Measurements from ENCODE around the gene MTFP1.
"Not testable (repeated sequence)": the region's sequence is repeated elsewhere in the genome, so short reads cannot be mapped to it uniquely, and the experiment has no call there.

Gene MTFP1

DNA sequence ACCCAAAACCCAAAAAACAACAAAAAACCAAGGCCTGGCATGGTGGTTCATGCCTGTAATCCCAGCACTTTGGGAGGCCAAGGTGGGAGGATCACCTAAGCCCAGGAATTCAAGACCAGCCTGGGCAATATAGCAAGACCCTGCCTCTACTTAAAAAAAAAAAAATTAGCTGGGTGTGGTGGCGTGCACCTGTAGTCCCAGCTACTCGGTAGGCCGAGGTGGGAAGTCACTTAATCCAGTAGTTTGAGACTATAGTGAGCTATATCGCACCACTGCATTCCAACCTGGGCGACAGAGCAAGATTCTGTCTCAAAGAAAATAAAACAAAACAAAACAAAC, 22.8 kb upstream of the MTFP1 start:
- not testable (repeated sequence) for DNase-seq

DNA sequence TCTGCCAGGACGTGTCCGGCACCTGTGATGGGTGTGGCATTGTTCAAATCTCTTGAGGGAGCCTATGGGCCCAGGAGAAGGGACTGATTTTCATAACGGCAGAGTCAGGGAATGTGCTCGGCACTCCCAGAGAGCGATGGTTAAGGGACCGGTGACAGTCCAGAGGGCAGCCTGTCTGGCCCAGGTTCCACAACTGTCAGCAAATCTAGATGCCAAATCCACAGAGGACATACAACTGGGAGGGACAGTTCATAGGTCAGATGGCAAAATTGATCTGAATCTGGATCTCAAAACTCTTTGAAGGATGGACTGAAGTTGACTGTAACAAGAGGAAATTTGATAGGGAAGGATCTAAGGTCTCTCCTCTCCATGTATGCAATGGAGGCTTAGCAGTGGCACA, 21.3 kb upstream of the MTFP1 start:
- DNase-seq: no peak

DNA sequence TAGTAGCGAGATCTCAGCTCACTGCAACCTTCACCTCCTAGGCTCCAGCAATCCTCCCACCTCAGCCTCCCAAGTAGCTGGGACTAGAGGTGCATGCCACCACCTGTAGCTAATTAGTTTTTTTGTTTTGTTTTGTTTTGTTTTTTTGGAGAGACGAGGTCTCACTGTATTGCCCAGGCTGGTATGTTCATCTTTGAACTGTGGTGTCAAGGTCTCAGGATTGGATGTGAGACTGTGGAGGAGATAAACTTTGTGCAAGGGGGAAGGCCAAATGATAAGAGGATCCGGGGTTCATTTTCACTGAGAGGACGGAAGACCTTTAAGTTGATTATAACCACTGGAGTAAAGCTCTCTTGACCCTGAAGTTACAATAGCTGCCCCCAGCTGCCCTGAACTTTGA, 19.8 kb upstream of the MTFP1 start:
- no peak for DNase-seq

GRCh38 chr22:30406400-30406799, 19.2 kb upstream of the MTFP1 start:
- no peak for DNase-seq

GRCh38 chr22:30408388-30409102, 17.0 kb upstream of the MTFP1 start:
- no peak for DNase-seq

GRCh38 chr22:30411780-30412179, 13.8 kb upstream of the MTFP1 start:
- no peak for DNase-seq

- DNase-seq: no peak
Observed at GRCh38 chr22:30413001-30413400, 12.6 kb upstream of the MTFP1 start.

DNA sequence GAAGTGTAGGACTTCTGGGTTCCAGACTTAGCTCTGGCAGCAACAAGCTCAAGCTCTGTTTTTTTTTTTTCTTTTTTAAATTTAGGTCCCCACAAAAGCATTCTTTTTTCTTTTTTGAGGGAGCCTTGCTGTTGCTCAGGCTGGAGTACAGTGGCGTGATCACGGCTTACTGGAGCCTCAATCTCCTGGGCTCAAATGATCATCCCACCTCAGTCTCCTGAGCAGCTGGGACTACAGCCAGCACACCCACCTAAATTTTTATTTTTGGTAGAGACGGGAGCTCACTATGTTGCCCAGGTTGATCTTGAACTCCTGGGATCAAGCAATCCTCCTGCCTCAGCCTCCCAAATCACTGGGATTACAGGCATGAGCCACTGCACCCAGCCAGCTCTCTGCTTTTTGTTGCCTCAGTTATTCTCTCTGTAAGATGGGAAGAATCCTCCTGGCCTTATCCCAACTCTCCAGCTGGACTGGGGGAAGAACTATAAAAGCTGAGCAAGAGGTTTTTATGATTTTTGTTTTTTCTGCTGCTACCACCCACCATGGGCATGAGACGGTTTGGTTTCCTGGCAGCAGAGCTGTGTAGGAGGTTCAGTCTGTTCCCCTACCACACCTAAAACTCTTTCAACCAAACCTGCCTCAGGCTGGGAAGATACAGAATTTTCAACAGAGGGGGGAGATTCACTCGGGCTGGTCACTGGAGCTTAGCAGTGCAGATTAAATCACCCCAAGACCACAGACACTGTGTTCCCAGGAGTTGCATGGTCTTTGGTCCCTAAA, 11.6 kb upstream of the MTFP1 start:
- no peak for DNase-seq

- DNase-seq: no peak
Observed at GRCh38 chr22:30414525-30415047, 11.0 kb upstream of the MTFP1 start.

DNA sequence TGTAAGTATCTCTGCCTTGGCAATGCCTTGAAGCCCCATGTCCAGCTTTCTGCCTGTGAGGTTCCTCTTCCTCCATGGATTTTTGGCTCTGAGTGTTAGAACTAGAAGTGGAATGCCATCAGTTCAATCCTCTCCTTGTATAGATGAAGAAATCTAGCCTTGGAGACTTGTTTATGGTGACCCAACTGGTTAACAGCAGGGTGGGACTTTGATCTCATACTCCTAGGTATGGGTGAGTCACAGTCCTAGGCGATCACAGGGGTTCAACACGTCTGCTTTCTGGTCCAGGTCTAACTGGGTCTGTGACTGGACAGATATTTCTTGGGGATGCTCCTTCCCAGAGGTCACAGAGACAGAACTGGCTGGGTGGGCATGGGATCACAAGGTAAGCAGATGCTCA, 9.2 kb upstream of the MTFP1 start:
- no peak for DNase-seq

GRCh38 chr22:30416837-30417236, 8.7 kb upstream of the MTFP1 start:
- DNase-seq: no peak

DNA sequence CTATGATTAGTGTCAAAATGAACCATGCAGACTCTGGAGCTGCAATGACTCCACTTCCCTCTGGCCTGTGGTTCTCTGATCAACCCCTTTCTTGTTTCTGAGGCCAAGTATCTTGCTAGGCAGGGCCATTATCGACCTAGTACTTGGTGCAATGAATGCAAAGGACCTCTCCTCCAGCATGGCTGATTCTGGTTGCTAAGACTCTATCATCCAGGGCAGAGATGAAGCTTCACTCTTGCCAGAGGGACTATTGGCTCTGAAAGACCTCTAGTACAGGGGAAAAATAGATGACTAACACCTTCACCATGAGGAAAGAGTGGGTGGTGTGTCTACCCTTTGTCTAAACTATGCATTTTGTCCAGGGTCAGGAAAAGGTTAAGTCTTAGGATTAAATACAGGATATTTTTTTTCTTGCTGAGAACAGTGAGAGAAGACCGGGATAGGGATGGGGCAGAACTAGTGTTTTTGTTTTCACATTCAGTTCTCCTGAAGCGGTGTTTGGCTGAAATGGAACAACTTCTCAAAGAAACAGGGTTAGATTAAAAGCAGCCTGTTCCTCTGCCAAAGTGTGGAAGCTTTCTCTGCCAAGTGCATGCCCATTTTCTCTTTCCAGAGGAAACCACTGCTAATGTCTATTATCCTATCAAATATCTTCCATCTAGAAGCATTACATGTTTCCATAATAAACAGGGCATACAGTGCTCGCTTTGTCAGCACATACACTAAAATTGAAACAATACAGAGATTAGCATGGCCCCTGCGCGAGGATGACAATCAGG, 5.0 kb upstream of the MTFP1 start:
- DNase-seq: no peak

DNA sequence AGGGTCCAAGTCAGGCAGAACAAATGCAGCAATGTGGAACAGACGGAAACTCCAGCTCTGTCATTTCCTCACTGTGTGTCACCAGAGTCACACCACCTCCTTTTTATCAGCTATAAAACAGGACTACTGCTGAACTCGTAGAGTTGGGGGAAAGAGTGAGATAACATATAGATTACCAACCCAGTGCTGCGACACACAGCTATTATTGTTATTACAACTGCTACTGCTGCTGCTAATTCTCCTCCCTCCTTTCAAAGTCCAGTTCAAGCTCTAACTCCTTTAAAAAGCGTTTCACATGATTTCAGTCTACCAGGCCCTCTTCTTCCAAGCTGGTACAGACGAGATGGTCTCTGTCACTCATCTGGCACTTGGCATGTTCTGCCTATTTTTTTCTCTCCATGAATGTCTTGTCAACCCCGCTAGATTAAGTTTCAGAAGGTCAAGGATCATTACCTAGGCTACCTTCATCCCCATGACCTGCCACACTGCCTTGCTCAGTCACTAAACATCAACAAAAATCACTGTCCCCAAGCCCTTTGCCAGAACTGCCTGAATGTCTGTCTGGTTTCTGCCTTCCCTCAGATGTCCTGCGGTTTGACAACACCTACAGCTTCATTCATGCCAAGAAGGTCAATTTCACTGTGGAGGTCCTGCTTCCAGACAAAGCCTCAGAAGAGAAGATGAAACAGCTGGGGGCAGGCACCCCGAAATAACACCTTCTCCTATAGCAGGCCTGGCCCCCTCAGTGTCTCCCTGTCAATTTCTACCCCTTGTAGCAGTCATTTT, 3.7 kb upstream of the MTFP1 start:
- DNase-seq: no peak

- peak; percentile 41 for DNase-seq
Observed at GRCh38 chr22:30422481-30423300, 2.9 kb upstream of the MTFP1 start.

- peak; percentile 52 for DNase-seq
Observed at GRCh38 chr22:30423301-30423958, 2.1 kb upstream of the MTFP1 start.

DNA sequence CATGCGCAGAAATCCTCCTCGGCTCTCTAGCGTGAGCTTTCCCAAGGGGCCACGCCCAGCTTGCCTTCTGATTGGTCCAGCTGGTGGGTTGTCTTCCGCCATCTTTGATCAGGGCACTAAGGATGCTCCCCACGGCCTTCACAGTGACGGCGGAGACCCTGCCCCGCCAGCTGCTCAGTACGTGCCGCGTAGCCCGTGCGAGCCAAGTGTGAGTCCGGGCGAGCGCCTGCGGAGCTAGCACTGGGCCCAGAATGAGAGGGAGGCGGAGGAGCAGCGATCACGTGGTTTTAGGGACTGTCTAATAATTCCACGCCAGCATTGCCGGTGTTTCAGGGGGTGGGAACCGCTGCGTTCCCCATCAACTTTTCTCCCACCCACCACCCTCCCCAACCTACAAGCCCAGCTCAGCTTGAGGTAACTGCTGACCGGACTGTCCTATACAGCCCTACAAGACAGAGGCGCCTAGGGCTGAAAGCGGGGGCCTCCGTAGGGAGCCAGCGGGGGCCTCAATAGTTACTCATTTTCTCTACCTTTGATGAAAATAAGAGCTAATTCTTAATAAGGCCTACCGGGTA, 1.5 kb upstream of the MTFP1 start:
- peak; percentile 98 for DNase-seq

GRCh38 chr22:30424534-30425326, 838 bp upstream of the MTFP1 start:
- DNase-seq: no peak

DNA sequence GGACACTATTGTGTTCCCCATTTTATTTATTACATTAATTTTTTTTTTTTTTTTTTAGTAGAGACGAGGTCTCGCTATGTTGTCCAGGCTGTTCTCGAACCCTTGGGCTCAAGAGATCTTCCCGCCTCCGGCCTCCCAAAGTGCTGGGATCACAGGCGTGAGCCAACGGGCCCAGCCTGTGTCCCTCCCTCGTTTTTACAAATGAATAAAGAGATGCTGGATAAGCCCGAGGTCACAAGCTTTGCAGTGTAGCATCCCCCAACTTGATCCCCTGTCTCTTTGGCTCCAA, 297 bp upstream of the MTFP1 start:
- no peak for DNase-seq

- peak; percentile 86 for DNase-seq
Observed at GRCh38 chr22:30426388-30427353, 1.1 kb downstream of the MTFP1 start.

Measured in stimulated activated naive CD4-positive, alpha-beta T cell treated with Interleukin-2 at 50 U/mL for 16 hours (primary cell).